Effector memory CD4-positive, alpha-beta T cell (primary cell): ENCODE measurements around the gene ASXL1.
"Not testable (repeated sequence)": the region's sequence is repeated elsewhere in the genome, so short reads cannot be mapped to it uniquely, and the experiment has no call there.

Source experiments
- DNase-seq, 3 donors: peaks; one replicate each; pipeline ENCODE4 v3.0.0-alpha.2; 2020
- H3K27ac ChIP-seq: 2 replicates; pipeline ENCODE4 v1.7.0; 2013; ENCODE audit warnings: mild to moderate bottlenecking, low read length, moderate library complexity; ENCODE audit not compliant: insufficient read depth, poor library complexity, severe bottlenecking
- H3K27me3 ChIP-seq: replicated peaks from 2 replicates; pipeline ENCODE4 v1.7.0; 2013; ENCODE audit warnings: mild to moderate bottlenecking, low read length; ENCODE audit not compliant: insufficient read depth, control insufficient read depth, poor library complexity, severe bottlenecking
- H3K36me3 ChIP-seq: 2 replicates; pipeline ENCODE4 v1.7.0; 2013; ENCODE audit warnings: mild to moderate bottlenecking, low read length, moderate library complexity; ENCODE audit not compliant: control insufficient read depth, insufficient read depth
- H3K4me1 ChIP-seq: 2 replicates; pipeline ENCODE4 v1.7.0; 2013; ENCODE audit warnings: low read length, mild to moderate bottlenecking; ENCODE audit not compliant: control insufficient read depth, insufficient read depth, poor library complexity, severe bottlenecking
- H3K4me3 ChIP-seq: 2 replicates; pipeline ENCODE4 v1.7.0; 2013; ENCODE audit warnings: low read length, low read depth, mild to moderate bottlenecking; ENCODE audit not compliant: insufficient read depth, poor library complexity, severe bottlenecking
- H3K9me3 ChIP-seq: 2 replicates; pipeline ENCODE4 v1.7.0; 2013; ENCODE audit warnings: mild to moderate bottlenecking, low read length, moderate library complexity; ENCODE audit not compliant: control insufficient read depth

Gene ASXL1

GRCh38 chr20:32380037-32380436 is 21.9 kb downstream of the ASXL1 start:
- not testable (repeated sequence) for H3K9me3 ChIP-seq, H3K27me3 ChIP-seq, H3K27ac ChIP-seq, H3K4me3 ChIP-seq, H3K4me1 ChIP-seq, DNase-seq
- H3K36me3 ChIP-seq: peaks cover 13% of the 10 kb centered on the region

DNA sequence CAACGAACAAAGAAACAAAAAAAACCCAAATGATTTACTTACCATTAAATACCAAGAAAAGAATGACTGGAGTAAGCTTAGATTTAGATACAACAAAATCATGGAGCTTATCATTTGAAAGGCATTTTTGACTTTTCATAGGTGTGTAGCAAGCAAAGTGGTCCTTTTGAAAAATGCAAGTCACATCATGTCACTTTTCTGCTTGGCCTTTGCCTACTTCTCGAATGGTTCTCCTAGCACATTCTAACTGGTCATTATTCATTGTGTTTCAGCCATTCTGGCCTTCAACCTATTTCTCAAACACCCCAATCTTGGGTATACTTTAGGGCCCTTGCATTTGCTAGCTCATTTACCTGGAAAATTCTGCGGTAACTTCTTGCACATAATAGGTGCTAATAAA is 22.6 kb downstream of the ASXL1 start:
- H3K9me3 ChIP-seq: no peaks in the 10 kb centered on the region
- peaks cover 8% of the 10 kb centered on the region for H3K36me3 ChIP-seq
- H3K4me3 ChIP-seq: no peak overlapping the region

GRCh38 chr20:32382102-32382950 is 24.2 kb downstream of the ASXL1 start:
- Histone ChIP-seq H3K9me3 (no peaks in the 10 kb centered on the region), H3K4me3 (no peak overlapping the region), H3K27me3 (no peaks in the 10 kb centered on the region), H3K36me3 (peaks cover 7% of the 10 kb centered on the region), H3K27ac (no peak overlapping the region), H3K4me1 (peaks cover 13% of the 10 kb centered on the region)
- no peak for DNase-seq

More for the DNA sequence above, 22.6 kb downstream of the ASXL1 start:
- no peaks in the 10 kb centered on the region for H3K27me3 ChIP-seq
- DNase-seq: no peak
- peaks cover 6% of the 10 kb centered on the region for H3K4me1 ChIP-seq
- no peak overlapping the region for H3K27ac ChIP-seq

DNA sequence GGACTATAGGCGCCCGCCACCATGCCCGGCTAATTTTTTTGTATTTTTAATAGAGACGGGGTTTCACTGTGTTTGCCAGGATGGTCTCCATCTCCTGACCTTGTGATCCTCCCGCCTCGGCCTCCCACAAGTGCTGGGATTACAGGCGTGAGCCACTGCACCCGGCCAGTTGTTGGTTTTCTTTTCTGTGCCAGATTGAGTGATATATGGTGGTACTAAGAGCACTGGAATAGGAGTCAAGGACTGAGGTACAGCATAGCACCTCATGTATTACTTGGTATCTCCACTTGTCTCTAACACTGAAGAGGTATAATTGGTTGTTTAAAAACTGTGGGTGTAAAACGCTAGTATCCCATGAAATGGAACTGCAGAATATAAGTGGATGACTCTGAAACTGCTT is 25.3 kb downstream of the ASXL1 start:
- H3K27me3 ChIP-seq, H3K9me3 ChIP-seq: not testable (repeated sequence)
- H3K4me1 ChIP-seq: peaks cover 13% of the 10 kb centered on the region

GRCh38 chr20:32385541-32385940 is 27.4 kb downstream of the ASXL1 start:
- H3K4me1 ChIP-seq: peaks cover 13% of the 10 kb centered on the region
- no peak overlapping the region for H3K4me3 ChIP-seq
- H3K27ac ChIP-seq: no peak overlapping the region
- DNase-seq: no peak
- H3K9me3 ChIP-seq: no peaks in the 10 kb centered on the region
- no peaks in the 10 kb centered on the region for H3K27me3 ChIP-seq
- H3K36me3 ChIP-seq: peaks cover 11% of the 10 kb centered on the region

More for the DNA sequence above, 25.3 kb downstream of the ASXL1 start:
- H3K36me3 ChIP-seq, DNase-seq, H3K4me3 ChIP-seq, H3K27ac ChIP-seq: not testable (repeated sequence)

- H3K27ac ChIP-seq: peak overlapping the region; percentile 10
- DNase-seq: no peak
- H3K27me3 ChIP-seq: no peaks in the 10 kb centered on the region
- peaks cover 16% of the 10 kb centered on the region for H3K36me3 ChIP-seq
- peaks cover 13% of the 10 kb centered on the region for H3K4me1 ChIP-seq
- no peak overlapping the region for H3K4me3 ChIP-seq
- no peaks in the 10 kb centered on the region for H3K9me3 ChIP-seq
Measured at GRCh38 chr20:32386091-32386490, 28.0 kb downstream of the ASXL1 start.

- DNase-seq: peak in 2 of 3 donors; percentile 4 to 15
- peaks cover 18% of the 10 kb centered on the region for H3K36me3 ChIP-seq
- H3K27ac ChIP-seq: no peak overlapping the region
- H3K9me3 ChIP-seq: no peaks in the 10 kb centered on the region
- H3K4me3 ChIP-seq: no peak overlapping the region
- peaks cover 13% of the 10 kb centered on the region for H3K4me1 ChIP-seq
- no peaks in the 10 kb centered on the region for H3K27me3 ChIP-seq
Measured at GRCh38 chr20:32387252-32387651, 29.1 kb downstream of the ASXL1 start.

DNA sequence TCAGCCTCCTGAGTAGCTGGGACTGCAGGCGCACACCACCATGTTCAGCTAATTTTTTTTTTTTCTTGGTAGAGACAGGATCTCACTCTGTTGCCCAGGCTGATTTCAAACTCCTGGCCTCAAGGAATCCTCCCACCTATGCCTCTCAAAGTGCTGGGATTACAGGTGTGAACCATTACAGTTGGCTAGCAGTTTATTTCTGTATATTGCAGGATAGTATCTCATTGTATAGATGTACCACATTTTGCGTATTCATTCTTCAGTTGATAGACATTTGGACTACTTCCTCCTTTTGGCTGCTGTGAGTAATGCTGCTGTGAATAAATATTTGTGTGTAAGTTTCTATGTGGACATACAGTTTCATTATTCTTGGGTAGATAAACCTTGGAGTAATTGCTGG is 32.9 kb downstream of the ASXL1 start:
- H3K27me3 ChIP-seq: no peaks in the 10 kb centered on the region
- peaks cover 8% of the 10 kb centered on the region for H3K4me1 ChIP-seq
- no peaks in the 10 kb centered on the region for H3K9me3 ChIP-seq
- no peak overlapping the region for H3K27ac ChIP-seq
- DNase-seq: no peak
- H3K36me3 ChIP-seq: peaks cover 13% of the 10 kb centered on the region
- H3K4me3 ChIP-seq: no peak overlapping the region

DNA sequence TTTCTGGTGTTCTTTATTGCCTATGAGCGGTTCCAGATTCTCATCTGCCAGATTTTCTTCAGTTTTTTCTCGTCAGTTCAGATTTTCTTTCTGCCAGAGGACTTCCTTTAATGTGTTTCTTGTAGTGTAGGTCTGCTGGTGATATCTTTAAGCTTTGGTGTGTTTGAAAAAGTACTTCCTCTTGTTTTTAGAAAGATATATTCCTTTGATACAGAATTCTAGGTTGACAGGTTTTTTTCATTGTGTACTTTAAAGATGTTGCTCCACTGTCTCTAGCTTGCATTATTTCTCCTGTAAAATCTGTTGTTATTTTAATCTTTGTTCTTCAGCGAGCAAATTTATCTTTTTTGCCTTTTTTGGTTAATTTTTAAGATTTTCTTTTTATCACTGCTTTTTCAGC is 36.9 kb downstream of the ASXL1 start:
- no peak for DNase-seq
- no peaks in the 10 kb centered on the region for H3K27me3 ChIP-seq
- H3K4me1 ChIP-seq: no peaks in the 10 kb centered on the region
- H3K4me3 ChIP-seq: no peak overlapping the region
- H3K9me3 ChIP-seq: no peaks in the 10 kb centered on the region
- H3K27ac ChIP-seq: no peak overlapping the region
- peaks cover 9% of the 10 kb centered on the region for H3K36me3 ChIP-seq

DNA sequence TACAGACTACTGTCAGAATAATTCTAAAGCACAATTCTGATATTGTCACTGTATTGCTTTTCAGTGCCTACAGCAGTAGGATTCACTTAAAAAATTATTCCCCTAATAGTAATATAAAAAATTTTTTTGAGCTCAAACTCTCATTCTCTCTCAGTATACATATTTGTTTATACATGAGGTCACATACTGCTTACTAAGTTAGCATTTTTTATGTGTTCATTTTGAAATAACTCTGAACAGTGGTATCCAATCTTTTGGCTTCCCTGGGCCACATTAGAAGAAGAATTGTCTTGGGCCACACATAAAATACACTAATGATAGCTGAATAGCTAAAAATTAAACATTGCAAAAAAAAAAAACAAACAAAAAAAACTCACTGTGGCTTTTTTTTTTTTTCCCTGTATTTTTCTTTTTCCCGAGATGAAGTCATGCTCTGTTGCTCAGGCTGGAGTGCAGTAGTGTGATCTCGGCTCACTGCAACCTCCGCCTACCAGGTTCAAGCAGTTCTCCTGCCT is 38.6 kb downstream of the ASXL1 start:
- no peak for DNase-seq
- H3K27ac ChIP-seq: no peak overlapping the region

More for the DNA sequence above, 38.6 kb downstream of the ASXL1 start:
- H3K9me3 ChIP-seq: no peaks in the 10 kb centered on the region
- no peaks in the 10 kb centered on the region for H3K27me3 ChIP-seq
- no peak overlapping the region for H3K4me3 ChIP-seq
- H3K36me3 ChIP-seq: no peaks in the 10 kb centered on the region
- H3K4me1 ChIP-seq: no peaks in the 10 kb centered on the region
